ENCODE data around the gene MEGF8.

Gene MEGF8

DNA sequence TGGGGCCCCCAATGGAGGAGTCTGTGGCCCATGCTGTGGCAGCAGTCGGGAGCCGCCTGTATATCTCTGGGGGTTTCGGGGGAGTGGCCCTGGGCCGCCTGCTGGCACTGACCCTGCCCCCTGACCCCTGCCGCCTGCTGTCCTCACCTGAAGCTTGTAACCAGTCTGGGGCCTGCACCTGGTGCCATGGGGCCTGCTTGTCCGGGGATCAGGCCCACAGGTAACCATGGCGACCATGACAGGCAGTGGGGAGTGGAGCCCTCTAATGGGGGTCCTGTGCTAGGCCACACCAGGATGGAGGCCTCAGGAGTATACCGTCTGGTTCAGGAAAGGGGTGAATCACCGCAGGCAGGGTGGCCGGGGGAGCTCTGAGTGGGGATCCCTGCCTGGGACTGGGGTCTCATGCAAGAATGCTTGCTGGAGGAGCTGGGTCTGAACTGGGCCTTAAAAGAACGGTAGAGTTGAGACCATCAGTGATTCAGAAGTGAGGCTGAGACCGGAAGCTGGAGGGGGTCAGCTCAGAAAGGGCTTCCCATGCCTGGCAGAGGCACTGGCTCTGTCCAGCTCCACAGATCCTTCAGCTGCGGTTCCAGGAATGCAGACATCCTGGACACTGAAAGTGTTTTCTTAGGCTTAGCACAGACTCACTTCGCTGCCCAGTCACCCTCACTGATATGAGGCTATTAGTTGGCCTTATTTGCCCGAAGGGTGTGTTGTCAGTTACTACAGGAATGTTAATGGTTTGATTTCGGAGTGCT is 35.5 kb downstream of the MEGF8 start:
- DNase-seq: no peak

DNA sequence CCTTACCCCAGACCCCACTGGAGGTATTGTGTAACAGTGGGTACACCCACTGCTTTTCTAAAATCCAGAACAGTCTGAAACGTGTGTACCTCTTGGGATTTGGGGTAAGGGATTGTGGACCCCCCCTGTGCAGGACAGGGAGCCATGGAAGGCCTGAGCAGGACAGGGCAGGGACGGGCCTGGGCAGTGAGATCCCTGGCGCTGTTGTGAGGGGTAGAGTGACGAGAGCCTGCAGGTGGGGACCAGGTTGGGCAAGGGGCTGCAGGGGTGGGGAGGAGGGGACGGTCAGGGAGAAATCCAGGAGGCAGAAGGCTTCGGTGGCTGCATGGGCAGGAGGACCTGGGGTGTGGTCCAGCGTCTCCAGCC is 36.1 kb downstream of the MEGF8 start:
- no peak for DNase-seq

DNA sequence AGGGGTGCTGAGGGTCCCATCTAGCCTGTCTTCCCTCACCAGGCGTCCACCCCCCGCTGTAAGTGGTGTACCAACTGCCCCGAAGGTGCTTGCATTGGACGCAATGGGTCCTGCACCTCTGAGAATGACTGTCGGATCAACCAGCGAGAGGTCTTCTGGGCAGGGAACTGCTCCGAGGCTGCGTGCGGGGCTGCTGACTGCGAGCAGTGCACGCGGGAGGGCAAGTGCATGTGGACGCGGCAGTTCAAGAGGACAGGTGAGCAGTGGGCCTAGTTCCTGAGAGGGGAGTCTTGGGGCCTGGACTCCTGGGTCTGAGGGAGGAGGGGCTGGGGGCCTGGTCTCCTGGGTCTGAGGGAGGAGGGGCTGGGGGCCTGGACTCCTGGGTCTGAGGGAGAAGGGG is 36.9 kb downstream of the MEGF8 start:
- DNase-seq: no peak

DNA sequence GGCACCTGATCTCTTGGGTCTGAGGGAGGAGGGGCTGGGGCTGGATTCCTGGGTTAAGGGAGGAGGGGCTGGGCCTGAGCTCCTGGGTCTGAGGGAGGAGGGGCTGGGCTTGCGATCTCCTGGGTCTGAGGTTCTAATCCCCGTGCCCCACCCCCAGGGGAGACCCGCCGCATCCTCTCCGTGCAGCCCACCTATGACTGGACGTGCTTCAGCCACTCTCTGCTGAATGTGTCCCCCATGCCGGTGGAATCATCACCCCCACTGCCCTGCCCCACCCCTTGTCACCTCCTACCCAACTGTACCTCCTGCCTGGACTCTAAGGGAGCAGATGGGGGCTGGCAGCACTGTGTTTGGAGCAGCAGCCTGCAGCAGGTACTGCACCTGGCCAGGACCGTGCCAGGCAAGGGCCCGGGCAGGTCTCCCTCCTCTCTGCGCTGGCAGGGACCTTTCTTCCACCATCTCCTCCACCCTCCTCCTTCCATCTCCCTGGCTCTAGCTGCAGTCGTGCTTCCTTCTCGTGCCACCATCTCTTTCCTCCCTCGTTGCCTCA is 37.5 kb downstream of the MEGF8 start:
- DNase-seq: no peak

DNA sequence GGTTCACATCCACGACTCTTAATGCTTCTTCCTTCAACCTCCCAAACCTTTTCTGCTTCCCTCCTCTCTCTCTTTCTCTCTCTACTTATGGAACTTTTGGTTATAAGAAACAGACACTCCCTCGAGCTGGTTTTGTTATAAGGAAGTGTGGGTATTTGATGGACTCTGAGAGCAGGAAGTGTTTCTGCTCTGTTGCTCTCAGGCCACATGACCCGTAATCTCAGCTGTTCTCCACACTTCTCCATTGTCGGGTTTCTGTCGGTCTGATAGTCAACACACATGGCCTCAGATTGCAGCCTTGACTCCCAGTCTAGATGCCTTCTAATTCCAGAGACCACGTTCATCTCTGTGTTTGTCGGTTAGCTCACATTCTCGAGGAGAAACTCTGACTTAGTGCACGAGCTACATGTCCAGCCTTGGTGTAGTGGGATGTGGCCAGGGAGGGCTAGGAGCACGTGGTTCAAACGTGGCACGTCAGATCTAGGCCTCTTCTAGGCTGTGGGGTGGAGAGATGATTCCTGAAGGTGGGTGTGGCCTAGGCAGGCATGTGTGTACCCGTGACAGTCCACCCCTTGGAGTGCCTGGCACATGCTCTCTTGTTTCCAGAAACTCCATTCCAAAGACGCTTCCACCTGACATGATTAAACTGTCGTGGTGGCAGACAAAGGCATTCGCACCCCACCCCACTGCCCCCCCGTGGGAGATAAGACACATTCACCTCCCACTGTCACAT is 38.3 kb downstream of the MEGF8 start:
- DNase-seq: peak; percentile 59

DNA sequence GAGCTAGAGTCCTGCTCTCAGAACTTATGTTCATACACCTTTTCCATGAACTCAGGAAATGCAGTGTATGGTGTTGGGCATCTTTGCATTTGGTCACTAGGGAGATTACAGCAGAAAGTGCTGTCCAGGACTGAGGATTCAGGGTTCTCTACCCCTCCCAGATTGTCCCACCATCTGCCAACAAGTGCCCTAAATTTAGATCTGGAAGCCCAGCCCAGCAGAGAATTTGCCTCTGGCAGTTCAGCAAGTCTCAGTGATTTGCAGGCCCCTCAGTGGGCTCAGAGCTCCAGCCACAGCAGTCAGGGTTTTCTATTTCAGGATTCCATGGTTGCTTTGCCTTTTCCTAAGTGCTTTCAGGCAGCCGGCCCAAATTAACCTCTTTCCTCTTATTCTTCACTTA is 41.2 kb downstream of the MEGF8 start:
- DNase-seq: no peak

DNA sequence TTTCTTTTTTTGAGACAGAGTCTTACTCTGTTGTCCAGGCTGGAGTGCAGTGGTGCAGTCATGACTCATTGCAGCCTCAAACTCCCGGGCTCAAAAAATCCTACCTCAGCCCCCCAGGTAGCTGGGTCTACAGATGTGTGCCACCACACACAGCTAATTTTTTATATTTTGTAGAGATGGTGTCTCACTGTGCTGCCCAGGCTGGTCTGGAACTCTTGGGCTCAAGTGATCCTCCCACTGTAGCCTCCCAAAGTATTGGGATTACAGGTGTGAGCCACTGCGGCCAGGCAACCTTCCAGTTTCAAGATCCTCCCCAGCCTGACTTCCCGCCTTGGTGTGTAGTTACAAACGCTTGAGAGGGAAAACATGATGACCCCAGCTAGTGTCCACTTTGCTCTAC is 42.5 kb downstream of the MEGF8 start:
- DNase-seq: no peak

DNA sequence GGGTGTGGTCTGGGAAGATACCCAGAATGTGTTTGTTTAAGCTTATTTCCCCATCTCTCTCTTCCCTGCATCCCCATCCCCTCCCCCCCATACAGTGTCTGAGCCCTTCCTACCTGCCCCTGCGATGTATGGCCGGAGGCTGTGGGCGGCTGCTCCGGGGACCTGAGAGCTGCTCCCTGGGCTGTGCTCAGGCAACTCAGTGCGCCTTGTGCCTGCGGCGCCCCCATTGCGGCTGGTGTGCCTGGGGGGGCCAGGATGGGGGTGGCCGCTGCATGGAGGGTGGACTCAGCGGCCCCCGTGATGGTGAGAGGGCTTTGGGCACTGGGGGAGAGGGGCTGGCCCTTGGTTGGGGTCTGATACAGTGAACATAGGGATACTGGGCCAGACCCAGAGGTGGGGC is 42.9 kb downstream of the MEGF8 start:
- DNase-seq: no peak

DNA sequence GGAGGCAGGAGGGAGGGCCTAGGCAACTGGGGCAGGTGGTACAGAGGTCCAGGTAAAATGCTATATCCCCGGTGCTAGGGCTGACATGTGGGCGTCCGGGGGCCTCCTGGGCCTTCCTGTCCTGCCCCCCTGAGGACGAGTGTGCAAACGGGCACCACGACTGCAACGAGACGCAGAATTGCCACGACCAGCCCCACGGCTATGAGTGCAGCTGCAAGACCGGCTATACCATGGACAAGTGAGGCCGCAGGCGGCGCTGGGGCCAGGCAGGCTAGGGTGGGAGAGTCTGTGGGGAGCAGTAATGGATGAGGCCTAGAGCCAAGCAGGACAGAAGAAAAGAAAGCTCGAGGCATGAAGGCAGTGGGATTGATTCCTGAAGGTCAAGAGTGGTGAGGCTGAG is 43.3 kb downstream of the MEGF8 start:
- no peak for DNase-seq

DNA sequence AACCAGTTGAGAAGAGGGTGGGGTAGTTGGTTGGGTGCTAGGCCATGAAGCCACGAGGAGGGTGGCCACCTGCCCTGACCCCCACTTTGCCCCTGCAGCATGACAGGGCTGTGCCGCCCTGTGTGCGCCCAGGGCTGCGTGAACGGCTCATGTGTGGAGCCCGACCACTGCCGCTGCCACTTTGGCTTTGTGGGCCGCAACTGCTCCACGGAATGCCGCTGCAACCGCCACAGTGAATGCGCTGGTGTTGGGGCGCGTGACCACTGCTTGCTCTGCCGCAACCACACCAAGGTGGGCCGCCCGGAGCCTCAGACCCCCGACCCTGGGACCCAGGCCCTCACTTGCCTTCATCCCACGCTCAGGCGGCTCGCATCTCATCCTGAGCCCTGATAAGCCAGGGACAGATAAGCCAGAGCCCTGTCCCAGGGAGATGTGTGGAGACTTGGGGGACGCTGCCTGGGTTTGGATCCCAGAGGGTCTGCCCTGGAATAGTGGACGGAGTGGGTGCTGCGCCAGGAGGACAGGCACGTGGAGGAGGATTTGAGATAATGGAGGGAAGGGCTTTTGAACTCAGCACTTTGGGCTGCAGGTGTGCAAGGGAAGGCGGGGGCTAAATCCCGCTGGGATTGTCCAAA is 44.1 kb downstream of the MEGF8 start:
- no peak for DNase-seq

DNA sequence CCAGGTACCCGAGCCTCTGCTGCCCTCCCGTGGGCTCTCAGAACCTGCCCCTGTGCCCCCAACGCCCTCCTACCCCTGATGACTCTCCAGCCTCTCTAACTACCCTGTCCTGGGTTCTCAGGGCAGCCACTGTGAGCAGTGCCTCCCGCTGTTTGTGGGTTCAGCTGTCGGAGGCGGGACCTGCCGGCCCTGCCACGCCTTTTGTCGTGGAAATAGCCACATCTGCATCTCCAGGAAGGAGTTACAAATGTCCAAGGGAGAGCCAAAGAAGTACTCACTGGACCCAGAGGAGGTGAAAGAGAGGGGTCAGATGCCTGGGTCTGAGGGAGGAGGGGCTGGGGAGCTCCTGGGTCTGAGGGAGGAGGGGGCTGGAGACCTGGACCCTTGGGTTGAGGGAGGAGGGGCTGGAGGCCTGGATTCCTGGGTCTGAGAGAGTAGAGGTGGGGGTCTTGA is 44.7 kb downstream of the MEGF8 start:
- no peak for DNase-seq

DNA sequence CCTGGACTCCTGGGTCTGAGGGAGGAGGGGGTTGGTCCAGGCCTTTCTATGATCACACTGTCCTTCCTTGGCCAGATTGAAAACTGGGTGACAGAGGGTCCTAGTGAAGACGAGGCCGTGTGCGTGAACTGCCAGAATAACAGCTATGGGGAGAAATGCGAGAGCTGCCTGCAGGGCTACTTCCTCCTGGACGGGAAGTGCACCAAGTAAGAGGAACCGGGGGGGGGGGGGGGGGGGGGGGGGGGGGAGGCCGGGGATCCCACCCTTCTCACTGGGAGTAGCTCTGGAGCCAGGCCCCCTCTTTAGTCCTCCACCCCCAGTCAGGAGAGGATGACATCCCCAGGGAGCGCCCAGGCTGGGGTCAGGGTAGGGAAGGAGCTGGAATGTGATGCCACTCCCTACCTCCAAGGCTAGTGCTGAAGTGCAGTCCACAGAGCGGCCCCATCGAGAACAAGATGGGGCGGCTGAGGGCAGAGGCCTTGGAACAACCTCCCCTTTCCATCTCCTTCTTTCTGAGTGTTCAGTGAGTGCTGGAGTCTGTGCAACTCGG is 45.3 kb downstream of the MEGF8 start:
- peak; percentile 4 for DNase-seq

DNA sequence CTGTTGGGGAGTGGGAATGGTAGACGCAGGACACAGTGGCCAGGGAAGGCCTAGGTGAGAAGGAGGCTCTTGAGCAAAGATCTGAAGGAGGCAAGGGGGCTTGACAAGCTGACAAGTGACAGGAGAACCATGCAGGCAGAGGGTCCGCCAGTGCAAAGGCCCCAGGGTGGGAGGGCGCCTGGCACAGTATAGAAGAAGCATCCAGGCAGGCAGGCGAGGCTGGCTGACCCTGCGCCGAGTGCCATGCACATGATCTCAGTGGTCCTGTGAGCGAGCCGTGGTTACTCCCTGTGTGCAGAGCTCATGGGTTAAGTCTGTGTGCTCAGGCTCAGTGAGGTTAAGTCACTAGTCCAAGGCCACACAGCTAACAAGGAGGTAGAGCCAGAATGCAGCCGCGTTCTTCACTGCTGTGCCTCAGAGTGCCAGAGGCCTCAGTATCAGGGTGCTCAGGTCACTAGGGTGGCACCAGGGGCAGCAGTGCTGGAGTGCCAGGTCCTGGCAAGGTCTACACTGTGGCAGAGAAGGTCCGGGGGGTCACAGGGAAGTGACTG is 49.5 kb downstream of the MEGF8 start:
- no peak for DNase-seq

DNA sequence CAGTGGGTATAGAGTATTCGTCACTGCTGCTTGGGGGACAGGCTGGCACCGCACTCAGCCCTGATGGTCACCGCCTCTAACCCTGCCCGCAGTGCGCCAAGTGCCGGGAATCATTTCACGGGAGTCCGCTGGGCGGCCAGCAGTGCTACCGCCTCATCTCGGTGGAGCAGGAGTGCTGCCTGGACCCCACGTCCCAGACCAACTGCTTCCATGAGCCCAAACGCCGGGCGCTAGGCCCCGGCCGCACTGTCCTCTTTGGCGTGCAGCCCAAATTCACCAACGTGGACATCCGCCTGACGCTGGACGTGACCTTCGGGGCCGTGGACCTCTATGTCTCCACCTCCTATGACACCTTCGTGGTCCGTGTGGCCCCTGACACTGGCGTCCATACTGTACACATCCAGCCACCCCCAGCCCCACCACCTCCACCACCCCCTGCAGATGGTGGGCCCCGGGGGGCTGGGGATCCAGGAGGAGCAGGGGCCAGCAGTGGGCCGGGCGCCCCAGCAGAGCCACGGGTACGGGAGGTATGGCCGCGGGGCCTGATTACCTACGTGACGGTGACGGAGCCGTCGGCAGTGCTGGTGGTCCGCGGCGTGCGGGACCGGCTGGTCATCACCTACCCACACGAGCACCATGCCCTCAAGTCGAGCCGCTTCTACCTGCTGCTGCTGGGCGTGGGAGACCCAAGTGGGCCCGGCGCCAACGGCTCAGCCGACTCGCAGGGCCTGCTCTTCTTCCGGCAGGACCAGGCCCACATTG is 50.2 kb downstream of the MEGF8 start:
- DNase-seq: no peak

DNA sequence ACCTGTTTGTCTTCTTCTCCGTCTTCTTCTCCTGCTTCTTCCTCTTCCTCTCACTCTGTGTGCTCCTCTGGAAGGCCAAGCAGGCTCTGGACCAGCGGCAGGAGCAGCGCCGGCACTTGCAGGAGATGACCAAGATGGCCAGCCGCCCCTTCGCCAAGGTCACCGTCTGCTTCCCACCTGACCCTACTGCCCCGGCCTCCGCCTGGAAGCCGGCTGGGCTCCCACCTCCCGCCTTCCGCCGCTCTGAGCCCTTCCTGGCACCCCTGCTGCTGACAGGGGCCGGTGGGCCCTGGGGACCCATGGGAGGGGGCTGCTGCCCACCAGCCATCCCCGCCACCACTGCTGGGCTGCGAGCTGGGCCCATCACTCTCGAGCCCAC is 50.7 kb downstream of the MEGF8 start:
- no peak for DNase-seq

DNA sequence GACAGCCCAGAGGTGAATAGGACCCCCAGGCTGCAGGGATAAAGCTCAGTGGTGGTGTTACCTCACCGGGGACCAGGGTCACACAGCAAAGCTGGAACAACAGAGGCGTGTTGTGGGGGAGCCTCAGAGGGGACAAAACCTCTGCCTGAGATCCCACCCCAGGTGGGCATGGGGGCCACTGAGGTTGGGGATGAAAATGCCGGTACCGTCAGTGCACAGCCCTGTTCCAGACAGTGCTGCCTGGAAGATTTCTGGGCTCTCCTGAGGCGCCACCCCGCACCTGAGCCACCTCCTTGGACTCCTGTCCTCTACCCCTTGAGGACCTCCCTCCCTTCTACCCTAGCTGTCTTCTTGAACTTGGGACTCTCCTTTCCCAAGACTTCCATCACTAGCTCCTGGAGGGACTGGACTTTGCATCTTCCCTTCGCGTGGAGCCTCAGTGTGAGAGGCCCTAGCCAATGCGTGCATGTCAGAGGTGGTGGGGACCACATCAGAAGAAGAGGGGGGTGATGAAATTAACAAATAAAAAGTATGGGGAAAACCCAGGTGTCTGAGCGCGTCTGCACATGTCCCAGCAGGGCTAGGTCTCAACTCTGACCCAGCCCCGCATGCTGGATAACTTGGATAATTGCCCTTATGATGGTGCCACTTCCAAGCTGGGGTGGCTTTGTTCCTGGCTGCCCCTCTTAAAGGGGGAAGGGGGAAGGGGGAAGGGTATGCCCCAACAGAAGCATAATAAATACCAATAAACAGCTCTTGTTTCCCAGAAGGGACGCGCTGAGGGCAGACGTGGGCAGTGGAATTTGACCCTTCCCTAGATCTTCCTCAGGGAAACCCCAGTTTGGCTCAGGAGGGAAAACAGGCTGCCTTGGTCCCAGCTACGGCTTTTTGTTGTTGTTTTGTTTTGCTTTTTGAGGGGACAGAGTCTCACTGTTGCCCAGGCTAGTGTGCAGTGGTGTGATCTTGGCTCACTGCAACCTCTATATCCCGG is 53.1 kb downstream of the MEGF8 start:
- DNase-seq: no peak

DNA sequence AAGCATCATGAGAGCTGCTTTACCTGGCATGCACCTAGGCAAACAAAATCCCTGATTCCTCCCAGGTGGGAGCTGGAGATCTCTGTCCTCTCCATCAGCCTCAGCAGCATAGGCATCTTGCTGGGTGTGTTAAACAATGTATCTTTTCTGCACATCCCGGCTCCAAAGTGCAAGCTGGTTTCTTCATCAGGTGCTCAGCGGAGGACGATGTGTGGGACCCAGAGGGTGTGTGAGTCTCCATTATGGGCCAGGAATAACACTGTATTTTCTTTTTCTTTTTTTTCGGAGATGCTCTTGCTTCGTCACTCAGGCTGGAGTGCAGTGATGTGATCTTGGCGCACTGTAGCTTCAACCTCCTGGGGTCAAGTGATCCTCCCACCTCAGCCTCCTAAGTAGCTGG is 54.7 kb downstream of the MEGF8 start:
- no peak for DNase-seq

DNA sequence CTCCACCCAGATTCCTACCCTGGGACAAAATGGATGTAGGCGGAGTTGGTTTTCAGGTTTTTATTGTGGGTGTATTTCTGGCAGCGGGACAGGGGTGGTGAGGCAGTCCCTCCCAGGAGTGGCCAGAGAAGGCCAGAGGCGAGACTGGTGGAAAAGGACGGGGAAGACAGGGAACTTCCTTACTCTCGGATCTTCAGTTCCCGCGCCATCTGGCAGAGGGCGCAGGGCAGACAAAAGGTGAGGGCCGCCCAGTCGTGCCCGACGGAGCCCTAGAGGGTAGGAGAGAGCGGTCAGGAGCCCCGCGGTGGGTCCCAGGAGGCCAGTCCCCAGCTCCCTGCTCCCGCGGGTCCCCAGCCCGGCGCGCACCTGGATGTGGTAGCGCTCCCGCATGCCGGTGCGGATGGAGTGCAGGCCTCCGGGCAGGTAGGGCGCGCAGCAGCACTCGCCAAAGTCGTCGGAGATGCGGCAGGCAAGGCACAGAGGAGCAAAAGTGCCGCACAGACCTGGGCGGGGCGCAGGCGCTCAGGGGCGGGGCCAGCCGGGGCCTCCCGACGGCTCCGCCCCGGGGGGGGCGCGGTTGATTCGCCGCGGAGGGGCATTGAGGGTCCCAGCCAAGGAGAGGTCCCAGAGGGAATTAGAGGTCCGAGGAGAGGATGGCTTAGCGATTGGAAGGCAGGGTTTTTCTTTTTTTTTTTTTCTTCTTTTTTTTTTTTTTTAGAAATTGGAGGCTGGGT is 61.7 kb downstream of the MEGF8 start:
- DNase-seq: peak; percentile 58

DNA sequence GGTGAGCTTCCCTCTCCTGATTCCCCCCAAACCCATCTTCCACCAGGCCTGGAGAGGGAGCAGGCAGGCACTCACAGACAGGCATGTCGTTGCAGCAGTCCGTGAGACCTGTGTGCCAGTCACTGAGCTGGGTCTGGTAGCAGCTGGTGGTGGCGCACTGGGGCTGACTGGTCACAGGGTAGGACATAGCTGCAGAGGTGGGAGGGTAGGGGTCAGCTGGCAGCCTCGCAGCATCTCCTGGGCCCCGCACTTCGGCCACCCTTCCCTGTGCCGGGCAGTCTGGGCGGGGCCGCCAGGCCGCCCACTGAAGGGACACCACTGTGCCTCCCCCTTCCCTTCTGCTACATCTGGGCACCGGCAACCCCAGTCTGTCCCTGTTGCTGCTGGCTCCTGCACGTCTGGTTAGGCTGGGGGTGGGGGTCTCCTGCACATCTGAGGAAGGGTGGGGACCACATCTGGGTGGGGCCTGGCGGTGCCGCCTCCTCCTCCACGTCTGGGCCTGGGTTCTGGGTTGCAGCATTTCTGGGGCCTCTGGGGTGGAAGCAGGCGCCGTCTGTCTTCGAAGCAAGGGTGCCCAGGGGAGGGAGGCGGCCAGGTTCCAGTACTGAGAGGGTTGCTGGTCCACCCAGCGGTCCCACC is 63.5 kb downstream of the MEGF8 start:
- no peak for DNase-seq

DNA sequence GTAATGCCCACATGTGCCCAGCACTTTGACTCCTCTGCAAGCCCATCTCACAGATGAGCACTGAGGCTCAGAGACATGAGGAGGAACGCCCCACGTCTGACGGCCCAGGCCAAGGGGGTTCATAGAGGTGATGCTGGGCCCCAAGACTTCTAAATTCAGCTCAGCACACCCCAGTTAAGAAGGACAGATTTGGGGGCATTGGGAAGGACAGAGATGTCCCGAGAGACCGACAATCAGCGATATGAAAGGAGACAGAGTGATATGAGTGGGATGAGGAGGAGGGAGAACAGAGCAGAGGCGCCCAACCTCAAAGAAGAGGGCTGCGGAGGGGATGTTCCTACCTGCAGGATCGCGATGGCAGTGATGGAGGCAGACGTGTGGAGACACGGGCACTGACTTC is 64.5 kb downstream of the MEGF8 start, which contains the start of gene CNFN:
CNFN (minus strand) TSS at position 399 of the 400 bp plus-strand sequence. CDS start 1,260 bp downstream, outside the sequence.
- no peak for DNase-seq

All from inflammatory macrophage treated with lipopolysaccharide for 4 hours (primary cell).